HG03460 (cell line): ENCODE measurements around the gene C5orf22.
A peak's percentile ranks its signal among the peaks of the same experiment; 100 is the strongest.
"Not testable (repeated sequence)": the region's sequence is repeated elsewhere in the genome, so short reads cannot be mapped to it uniquely, and the experiment has no call there.

Source experiments
- ATAC-seq: cut with Tn5 transposase; IDR thresholded peaks from one replicate; pipeline ENCODE4 v1.9.1; 2021; ENCODE audit not compliant: unreplicated experiment

Gene C5orf22

GRCh38 chr5:31531888-31532547, at the start of gene C5orf22, which contains the start of gene DROSHA:
C5orf22 (plus strand) TSS chr5:31532301; CDS start chr5:31532393, 92 bp downstream.
DROSHA (minus strand) TSS chr5:31532093; CDS start chr5:31529059, 3,034 bp downstream.
- ATAC-seq = peak; percentile 93

DNA sequence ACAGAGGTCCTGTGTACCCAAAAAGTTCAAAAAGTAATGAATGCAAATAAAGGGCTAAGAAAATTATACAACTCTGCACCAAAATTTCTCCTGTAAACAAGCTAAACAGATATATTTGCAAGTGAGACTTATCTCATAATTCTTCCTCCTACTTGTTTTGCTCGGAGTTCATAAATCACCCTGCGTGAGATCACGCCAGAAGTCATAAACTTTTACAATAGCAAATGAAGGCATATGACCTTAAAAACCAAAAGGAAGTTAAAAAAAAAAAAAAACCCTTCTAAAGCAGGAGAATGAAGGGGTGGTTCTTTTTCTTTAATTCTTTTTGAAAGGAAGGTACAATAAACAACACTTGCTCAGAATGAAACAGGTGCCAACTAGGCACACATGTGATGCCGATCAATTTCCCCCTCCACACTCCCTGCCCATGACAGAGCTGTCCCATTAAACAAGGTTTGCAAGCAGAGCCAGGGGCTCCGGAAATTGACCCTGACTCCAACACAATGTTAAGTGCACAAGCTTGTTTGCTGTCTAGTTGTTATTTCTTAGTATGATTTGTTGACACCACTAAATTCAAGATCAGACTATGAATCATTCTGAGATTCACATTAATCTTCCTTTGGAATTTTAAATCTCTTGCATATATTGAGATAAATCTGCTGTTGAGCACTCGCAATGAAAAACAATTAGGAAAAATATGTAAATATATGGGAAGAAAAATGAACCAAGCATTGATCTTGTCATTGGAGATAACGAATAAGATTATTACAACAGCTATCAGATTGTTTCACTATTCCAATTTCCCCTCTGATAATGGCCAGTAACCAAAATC, 46.5 kb upstream of the C5orf22 start:
- no peak for ATAC-seq

DNA sequence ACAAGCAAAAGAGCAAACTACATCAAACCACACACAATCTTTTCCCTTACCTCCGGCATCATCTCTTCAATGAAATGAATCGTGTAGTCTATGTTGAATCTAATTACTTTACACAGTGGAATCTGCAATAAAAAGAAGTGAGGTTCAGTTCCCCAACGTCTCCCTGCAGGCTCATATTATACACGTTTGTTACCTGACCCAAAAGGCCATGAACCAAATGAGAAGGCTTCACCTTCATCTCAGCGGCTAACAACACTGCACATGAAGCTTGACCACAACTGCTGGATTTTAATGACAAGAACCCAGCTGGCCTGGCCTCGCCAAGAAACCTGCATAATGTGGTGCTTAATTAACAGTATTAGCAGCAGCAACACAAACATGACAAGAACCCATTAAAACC, 45.7 kb upstream of the C5orf22 start:
- no peak for ATAC-seq

DNA sequence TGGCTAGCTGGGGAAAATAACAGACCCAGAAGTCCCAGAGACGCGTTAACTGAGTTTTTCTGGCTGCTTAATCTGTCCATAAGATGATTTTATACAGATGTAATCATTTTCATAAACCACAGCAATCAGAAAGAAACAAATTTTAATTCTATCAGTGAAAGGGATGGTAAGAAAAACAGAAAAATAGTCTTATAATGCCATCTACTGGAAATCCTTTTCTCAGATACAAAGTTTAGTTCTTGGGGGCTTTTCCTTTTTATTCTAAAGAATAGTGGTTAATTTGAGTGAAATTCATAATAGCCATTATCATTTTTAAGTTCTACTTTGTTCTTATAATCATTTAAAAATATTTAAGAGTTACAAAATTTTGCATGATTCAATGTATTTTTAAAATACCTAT, 44.6 kb upstream of the C5orf22 start:
- ATAC-seq = no peak

GRCh38 chr5:31492869-31493268, 39.2 kb upstream of the C5orf22 start:
- no peak for ATAC-seq

DNA sequence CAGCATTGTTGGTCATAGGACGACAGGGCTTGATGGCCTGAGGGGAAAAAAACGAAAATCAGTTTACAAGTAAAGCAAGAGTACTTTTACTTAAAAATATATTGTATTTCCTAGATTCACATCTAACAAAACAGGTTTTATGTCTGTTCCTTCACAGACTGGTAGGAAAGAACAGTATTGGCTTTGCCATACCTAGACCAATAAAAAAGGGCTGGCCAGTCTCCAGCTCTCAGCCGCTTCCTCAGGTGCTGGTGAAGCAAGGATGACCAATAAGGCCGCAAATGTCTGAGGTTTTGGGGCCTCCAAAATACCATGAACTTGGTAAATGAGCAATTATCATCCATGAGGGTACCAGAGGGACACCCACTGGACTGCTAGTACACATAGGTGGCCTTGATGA, 36.8 kb upstream of the C5orf22 start:
- ATAC-seq = no peak

- no peak for ATAC-seq
Observed at GRCh38 chr5:31496301-31496700, 35.8 kb upstream of the C5orf22 start.

- ATAC-seq = no peak
Observed at GRCh38 chr5:31496891-31497290, 35.2 kb upstream of the C5orf22 start.

DNA sequence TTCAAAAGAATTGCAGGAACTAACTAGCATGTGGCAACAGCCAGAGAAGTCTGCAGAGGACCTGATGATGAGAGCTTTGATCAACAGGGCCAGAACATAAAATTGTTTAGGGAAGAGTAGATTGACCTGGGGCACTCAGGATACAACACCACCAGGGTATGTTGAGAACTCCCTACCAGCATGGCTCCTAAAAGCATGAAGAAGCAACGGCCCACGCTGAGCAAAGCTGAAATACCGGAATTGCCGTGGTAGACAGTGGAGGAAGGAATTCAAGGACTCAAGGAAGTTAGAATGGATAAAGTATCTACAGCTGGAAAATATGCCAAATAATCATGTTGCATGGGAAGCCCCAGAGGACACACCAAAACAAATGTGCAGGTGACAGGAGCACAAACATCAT, 31.8 kb upstream of the C5orf22 start:
- ATAC-seq = no peak

DNA sequence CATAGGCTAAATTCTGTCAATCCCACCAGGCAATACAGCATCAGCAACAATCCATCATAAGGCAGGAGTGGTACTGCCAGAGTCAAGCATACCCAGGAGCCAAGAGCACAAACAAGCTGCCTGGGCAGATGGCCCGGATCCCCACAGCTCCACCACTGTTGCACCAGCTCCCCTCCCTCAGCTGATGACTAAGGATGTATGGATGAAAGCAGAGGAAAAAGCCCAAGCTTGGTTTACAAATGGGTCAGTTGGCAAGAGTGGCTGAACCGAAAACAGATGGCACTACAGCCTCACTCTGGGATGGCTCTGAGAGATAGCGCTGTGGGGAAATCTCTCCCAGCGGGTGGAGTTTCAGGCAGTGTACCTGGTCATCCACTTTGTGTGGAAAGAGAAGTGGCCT, 29.6 kb upstream of the C5orf22 start:
- ATAC-seq = no peak

DNA sequence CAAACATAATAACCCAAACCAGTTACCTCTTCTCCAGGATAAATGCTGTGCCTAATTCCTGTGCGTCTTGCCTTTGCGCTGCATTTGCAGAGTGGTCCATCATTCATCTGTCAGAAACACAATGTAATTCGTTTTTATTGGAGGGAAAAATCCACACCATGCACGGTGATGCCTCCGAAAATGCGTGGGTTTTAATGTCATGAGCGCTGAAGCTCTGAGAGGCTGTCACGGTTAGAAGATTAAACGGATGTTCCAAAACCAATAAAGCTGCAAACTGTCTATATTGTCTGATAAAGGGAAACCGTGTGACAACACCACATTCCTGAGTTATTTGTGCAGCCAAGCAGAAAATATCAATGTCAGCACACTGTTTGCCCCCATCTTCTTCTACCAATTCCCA, 27.6 kb upstream of the C5orf22 start:
- no peak for ATAC-seq

DNA sequence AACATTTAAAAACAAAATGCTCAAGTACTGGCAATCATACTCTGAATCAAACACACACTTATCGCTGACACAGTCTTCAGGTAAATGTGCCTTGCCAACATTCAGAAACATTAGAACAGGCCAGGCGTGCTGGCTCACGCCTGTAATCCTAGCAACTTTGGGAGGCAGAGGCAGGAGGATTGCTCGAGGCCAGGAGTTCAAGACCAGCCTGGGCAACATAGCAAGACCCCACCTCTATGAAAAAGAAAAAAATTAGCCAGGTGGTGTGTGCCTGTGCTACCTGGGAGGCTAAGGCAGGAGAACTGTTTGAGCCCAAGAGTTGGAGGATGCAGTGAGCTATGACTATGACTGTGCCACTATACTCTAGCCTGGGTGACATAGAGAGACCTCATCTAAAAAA, 20.8 kb upstream of the C5orf22 start:
- no peak for ATAC-seq

DNA sequence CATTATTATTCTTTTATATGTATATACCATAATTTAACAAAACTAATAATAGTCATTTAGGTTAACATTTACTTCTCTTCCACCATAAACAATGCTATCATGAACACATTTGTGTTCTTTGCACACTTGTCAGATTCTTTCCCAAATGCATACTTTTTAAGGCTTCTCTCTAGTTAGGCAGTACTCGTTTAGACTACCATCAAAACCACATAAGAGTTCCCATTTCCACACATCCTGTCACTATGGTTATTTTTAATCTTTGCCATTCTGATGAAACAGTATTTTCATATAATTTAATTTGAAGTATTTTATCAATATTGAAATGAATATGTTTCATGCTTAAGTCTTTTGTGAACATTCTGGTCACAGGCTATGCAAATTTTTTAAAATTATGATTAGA, 15.3 kb upstream of the C5orf22 start:
- ATAC-seq = no peak

GRCh38 chr5:31523041-31523440, 9.1 kb upstream of the C5orf22 start:
- ATAC-seq = no peak

DNA sequence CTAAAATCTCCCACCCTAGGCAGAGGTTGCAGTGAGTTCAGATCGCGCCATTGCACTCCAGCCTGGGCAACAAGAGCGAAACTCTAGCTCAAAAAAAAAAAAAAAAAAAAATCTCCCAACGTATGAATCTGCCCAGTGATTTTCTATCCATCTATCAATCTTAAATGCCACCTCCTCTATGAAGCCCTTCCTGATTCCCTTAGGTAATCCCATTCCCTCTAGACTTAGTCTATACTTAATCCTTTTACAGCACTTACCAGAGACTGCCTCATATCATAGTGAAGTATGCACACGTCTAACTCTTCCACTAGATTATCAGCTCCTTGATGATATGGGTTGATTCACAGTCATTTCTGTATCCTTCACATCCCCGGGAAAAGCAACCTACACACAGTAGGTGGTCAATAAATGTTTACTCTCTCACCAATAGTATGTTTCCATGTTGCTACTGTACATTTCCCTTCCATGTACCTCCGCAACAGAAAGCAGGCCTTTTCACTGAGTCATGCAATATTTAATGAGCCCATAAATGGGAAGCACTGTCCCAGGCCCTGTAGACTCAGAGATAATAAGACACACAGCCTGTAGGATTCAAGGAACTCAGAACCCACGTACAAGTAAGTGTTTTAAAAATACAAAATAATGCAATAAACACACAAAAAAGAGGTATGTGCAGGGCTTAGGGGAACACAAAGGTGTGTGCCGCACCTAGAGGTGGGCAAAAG, 1.4 kb upstream of the C5orf22 start:
- ATAC-seq = no peak

- ATAC-seq = peak; percentile 27
Observed at GRCh38 chr5:31531543-31531887, 586 bp upstream of the C5orf22 start.

DNA sequence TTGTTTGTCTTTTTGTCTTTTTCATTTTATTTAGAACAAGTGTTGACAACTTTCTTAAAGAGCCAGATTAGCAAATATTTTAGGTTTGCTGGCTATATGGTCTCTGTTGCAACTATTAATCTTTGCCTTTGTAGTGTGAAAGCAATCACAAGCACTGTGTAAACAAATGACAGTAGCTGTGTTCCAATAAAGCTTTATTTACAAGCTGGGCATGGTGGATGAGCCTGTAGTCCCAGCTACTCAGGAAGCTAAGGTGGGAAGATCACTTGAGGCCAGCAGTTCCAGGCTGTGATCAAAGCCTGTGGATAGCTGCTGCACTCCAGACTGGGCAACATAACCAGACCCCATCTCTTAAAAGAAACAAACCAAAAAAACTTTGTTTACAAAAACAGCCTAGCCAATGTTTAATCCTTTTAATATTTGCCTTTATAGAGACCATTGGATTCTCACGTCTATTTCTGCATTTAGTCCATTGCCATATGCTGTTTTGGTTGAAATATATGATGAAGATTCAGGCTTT, 2.5 kb downstream of the C5orf22 start:
- no peak for ATAC-seq

DNA sequence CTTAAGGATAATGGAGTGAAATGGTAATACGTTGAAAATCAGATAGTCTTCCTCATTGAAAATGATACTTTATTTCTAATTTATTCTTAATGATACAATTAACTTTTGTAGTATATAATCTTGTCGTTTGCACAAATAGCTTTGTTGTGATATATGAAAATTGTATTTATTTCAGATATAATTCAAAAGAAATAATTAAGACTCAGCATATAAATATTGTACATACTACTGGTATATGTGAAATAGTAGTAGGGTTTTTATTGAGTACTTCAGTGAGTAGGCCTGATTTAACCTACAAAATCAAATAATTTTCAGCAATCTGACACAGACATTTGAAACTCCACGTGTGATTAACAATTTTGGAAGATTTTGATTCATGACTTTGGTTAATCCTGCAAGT, 4.8 kb downstream of the C5orf22 start:
- ATAC-seq = no peak

DNA sequence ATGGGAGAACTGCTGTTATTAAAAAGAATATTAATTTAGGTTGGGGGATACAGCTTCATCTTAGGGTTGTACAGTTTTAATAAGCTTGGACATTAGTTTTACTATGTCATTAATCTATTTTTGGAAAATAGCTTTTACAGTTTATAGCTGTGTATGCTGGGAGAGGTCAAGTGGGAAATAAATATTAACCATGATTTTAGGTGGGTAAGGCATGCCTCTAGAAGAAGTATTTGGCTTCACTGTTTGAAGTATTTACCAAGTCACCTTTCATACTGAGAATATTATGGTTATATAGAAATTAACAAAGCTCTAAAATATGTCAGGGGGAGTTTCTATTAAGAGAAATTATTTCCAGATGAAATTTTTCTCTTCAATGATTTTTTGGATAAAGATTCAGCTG, 5.2 kb downstream of the C5orf22 start:
- ATAC-seq = no peak

DNA sequence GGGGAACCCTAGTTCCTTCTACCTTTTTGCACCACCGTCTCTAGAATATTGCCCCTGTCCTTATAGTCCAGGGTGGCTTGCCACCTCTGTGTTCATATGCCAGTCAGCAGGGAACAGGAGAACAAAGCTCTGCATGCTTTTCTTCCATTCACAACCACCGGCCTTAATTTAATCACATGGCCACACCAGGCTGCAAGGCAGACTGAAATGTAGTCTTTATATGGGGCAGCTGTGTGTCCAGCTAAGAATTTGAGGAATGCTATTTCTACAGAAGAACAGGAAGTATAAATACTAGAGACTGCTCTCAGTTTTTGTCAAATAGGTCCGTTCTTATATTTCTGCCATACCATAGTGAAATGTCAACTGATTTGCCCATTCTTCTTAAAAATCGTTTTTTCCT, 5.8 kb downstream of the C5orf22 start:
- ATAC-seq = no peak

- not testable (repeated sequence) for ATAC-seq
Observed at GRCh38 chr5:31549114-31549513, 17.0 kb downstream of the C5orf22 start.

- ATAC-seq = no peak
Observed at GRCh38 chr5:31551878-31552277, 19.8 kb downstream of the C5orf22 start.
